Measurements from ENCODE around the gene MYH13.

Gene MYH13

GRCh38 chr17:10339051-10339450, 33.8 kb downstream of the MYH13 start:
- no peak for DNase-seq

GRCh38 chr17:10337976-10338375, 34.8 kb downstream of the MYH13 start:
- DNase-seq = no peak

GRCh38 chr17:10337136-10337535, 35.7 kb downstream of the MYH13 start:
- DNase-seq = no peak

GRCh38 chr17:10336393-10336792, 36.4 kb downstream of the MYH13 start:
- DNase-seq = no peak

- no peak for DNase-seq
These were observed 40.3 kb downstream of the MYH13 start for GRCh38 chr17:10332515-10332914.

- no peak for DNase-seq
These were observed 43.6 kb downstream of the MYH13 start for GRCh38 chr17:10328971-10329923.

GRCh38 chr17:10328206-10328605, 44.6 kb downstream of the MYH13 start:
- no peak for DNase-seq

GRCh38 chr17:10327640-10328039, 45.2 kb downstream of the MYH13 start:
- peak; percentile 27 for DNase-seq

- DNase-seq = no peak
These were observed 47.6 kb downstream of the MYH13 start for GRCh38 chr17:10325031-10325695.

GRCh38 chr17:10323812-10324610, 48.8 kb downstream of the MYH13 start:
- DNase-seq = no peak

- no peak for DNase-seq
These were observed 54.3 kb downstream of the MYH13 start for GRCh38 chr17:10318535-10318934.

- no peak for DNase-seq
These were observed 55.3 kb downstream of the MYH13 start for GRCh38 chr17:10317543-10317834.

- DNase-seq = peak; percentile 19
These were observed 55.8 kb downstream of the MYH13 start for GRCh38 chr17:10316801-10317542.

GRCh38 chr17:10314329-10314728, 58.5 kb downstream of the MYH13 start:
- no peak for DNase-seq

GRCh38 chr17:10313037-10313672, 59.7 kb downstream of the MYH13 start:
- no peak for DNase-seq

GRCh38 chr17:10311131-10311530, 61.7 kb downstream of the MYH13 start:
- no peak for DNase-seq

GRCh38 chr17:10309003-10309974, 63.5 kb downstream of the MYH13 start:
- DNase-seq = no peak

GRCh38 chr17:10306585-10306984, 66.2 kb downstream of the MYH13 start:
- DNase-seq = no peak

- DNase-seq = no peak
These were observed 67.4 kb downstream of the MYH13 start for GRCh38 chr17:10305398-10305797.

GRCh38 chr17:10304758-10305300, 68.0 kb downstream of the MYH13 start:
- no peak for DNase-seq

- DNase-seq = no peak
These were observed 75.1 kb downstream of the MYH13 start for GRCh38 chr17:10297691-10298090.

Measured in NK-92 treated with Interleukin-12 subunit alpha and Interleukin-12 subunit beta, amount 100 ng/mL, for 24 hours (cell line).